HG03565 (cell line): ENCODE data around the gene MMP24.

Experiments
- ATAC-seq: cut with Tn5 transposase; IDR thresholded peaks from one replicate; pipeline ENCODE4 v1.9.1; 2021; ENCODE audit warnings: mild to moderate bottlenecking, moderate library complexity; ENCODE audit not compliant: unreplicated experiment

The MMP24 gene

DNA sequence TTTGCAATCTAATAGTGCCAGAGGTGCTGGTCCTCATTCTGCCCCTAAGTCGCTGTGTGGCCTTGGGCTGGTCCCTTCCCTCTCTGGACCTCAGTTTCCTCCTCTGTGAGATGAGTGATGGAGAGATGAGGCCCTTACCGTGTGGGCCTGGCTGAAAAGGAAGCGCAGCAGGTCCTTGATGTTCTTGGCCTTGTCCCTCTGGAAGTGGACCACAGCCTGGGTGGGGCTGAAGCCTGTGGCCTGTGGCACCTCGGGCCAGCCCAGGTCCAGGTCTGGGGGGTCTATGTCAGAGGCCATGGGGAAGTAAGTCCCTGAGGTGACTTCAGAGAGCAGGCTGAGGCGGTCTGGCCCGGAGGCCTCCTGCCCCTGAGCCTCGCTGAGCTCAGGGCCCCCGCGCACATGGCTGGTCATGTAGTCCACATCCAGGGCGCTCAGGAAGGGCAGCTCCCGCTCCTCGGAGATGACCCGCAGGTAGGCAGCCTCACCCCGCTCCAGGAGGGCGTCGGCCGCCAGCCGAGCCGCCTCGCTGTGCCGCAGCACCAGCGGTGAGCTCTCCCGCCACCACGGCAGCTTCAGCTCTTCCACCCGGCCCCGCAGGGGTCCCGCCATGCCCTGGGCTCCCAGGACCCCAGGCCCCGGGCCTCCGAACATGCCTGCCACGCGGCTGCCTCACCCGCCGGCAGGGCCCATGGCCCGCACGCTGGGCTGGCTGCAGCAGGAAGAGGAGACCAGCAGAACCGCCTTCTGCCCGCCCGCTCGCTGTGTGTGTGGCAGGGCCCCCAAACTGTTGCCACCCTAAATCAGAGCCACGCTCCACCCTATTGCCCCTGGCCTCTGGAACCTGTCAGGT is 65.4 kb downstream of the MMP24 start, which contains the start of gene FAM83C:
FAM83C (minus strand) TSS at position 772 of the 850 bp plus-strand sequence; CDS start at position 651, 121 bp downstream.
- no peak for ATAC-seq

DNA sequence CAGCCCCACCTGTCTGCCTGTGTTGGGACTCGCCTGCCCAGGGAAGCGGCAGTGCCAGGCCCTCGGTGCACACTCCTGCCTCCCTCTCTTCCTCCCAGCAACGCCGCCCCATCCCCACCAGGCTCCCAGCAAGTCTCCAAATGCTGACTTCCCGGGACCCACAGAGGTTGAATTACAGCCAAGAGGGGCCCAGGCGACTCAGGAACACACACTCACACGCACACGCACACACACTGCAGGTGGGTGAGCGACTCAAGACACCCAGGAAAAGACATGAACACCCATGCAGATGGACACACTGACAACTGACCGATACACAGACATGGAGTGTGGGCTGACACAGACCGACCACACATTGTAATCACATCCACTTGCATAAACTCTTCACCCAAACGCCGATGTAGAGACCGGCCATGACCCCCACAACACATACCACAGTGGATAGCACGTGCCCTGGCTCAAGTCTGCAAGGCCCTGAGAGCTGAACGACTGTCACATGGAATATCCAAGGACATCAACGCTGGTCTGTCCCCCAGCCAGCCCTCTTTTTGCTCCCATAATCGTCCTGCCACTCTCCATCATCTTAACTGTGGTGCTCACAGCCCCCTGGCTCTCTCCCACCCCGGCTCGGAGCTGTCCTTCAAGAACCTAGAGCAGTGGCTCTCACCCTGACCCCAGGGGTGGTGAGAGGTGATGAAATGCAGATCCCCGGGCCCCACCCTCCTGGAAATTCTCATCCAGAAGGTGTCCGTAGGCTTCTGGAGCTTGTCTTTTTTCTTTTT is 66.2 kb downstream of the MMP24 start:
- no peak for ATAC-seq

DNA sequence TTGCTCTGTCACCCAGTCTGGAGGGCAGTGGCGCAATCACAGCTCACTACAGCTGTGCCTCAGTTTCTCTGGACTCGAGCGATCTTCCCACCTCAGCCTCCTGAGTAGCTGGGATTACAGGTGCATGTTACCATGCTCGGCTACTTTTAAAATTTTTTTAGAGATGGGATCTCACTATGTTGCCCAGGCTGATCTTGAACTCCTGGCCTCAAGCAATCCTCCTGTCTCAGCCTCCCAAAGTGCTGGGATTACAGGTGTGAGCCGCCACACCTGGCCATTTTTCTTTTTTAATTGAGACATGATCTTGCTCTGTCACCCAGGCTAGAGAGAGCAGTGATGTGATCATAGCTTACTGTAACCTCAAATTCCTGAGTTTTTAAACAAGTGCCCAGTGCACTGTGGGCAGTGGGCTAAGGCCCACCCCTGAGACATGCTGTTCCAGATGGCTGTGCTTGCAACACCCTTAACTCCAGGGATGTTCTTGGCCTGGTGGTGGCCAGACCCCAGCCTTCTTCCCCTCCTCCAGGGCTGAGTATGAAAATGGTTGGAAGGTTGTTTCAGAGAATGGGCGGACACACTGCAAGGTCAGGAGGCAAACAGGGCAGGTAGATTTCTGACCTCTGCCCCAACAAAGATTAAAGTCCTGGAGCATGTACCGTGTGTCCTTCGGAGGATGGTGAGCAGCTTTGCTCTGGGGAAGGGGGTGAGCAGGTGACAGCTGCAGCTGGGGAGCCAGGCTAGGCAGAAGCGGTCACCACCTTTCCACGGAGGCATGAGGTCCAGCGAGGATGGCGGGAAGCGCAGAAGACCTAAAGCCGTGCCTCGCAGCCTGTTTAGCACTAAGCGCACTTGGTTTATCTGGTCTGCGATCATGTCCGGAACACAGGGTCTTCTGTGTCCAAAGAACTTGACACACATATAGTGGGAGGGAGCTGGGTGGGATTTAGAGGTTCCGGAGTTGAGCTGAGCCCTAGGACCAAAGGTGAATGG is 67.1 kb downstream of the MMP24 start:
- no peak for ATAC-seq

DNA sequence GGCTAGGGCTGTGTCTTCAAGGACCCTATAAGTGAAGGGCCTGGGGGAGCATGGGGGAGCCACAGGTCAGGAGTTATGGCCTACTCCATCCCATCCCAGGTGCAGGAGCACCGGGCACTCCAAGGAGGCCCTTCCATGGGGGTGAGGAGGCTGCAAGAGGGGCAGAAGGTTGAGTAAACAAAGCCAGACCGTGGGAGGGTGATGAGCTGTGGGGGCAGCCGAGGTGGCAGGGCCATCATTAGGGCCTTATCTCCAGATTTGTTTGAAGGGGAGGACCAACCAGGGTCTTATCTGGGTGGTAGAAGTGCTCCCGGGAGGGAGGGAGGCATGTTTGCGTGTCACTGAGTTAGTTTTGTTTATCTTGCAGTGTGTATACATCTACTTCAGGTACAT is 67.8 kb downstream of the MMP24 start:
- no peak for ATAC-seq

DNA sequence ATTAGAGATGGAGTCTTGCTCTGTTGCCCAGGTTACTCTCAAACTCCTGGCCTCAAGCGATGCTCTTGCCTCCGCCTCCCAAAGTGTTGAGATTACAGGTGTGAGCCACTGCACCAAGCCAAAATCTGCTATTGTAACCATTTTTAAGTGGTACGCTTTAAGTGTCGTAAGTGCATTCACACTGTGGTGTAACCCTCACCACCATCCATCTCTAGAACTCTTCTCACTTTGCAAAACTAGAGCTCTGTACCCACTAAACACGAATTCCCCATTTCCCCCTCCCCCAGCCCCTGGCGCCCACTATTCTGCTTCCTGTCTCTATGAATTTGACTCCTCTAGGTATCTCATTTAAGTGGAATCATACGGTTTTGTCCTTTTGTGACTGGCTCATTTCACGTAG is 68.6 kb downstream of the MMP24 start:
- ATAC-seq = no peak

DNA sequence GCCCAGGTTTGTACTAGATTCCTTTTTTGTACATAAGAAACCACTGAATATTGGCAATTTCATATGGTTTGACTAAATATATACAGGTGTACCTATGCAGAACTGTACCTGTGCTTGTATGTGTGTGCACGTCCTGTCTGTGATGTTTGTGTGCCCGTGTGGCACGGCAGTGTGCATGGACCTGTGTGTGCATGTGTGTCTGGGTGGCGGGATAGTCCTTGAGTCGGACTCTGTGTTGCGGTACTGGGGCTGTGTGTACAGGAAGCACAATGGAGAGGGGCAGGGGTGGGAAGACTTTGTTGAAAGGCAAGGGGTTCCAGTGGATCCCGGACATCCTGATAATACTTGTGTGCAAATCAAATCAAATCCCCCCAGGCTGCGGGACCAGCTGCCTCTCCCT is 69.2 kb downstream of the MMP24 start:
- ATAC-seq = no peak

DNA sequence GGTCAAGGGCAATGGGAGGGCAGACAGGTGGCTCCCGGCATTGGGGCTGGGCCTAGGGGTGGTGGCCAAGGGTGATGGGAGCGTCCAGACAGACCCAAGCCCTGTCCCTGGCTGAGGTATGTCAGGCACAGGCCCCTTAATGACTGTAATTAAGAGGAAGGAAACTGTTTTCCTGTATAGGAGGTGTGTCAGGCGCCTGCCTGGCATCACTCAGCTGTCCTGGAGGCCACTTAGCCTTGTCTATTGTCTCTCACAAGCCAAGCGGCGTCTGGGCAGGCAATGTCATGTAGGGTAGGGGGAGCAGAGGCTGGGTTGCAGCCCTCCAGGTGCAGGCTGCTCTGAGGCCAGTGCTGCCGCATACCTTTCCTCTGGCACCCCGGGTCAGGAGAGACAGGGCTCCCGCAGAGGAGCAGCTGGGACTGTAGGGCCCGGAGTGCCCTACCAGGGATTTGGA is 69.6 kb downstream of the MMP24 start:
- ATAC-seq = no peak

DNA sequence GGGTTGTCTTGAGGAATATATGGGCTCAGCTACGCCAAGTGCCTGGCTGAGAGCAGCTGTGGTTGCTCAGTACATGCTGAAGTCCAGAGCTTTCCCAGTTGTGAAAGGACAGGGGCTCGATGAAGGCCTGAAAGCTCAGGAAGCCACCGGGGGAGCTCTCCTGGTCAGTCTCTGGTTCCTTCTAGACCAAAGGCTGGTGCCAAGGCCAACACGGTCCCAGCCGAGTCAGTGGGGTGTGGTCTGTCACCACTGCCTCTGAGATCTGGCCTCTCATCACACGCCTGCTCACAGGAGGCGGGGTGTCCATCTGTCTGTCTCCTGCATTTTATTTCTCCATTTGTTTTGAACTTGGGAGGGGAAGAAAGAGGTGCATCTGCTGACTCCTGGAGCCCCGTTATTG is 70.7 kb downstream of the MMP24 start:
- ATAC-seq = no peak

DNA sequence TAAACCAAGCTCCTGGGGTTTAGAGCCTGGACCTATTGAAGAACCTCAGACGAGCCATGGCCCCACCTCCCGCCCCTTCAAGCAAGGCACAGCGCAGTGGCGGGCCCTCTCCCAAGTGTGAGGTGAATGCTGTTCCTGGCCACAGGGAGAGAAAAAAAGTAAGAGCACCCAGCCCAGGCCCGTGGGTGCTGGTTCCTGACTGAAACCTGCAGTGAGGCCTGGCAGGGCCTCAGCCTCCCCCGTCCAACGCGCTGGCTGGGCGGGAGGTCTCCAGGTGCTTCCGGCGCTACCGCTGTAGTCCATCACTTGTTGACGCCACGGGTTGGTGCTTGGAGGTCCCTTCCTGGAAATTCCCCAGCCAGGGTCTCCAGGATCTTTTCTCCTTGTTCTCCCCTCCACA is 71.2 kb downstream of the MMP24 start:
- no peak for ATAC-seq

DNA sequence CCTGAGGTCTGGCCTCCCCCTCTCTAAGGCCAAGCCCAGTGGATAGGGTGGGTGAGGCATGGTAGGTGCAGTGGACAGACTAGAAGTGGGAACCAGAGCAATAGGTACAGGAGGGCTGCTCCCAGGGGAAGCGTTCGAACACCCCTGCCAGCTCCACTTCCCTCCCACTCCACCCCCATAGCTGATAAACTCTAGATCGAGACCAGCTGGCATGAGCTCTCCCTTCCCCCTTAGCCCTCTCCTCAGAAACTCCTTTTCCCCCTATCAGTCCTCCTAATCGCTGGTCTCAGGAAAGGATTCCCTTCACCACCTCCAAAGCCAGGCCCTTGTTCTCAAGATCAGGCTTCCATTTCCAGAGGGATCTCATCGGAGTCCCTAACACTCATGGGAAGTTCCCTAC is 71.8 kb downstream of the MMP24 start:
- ATAC-seq = no peak

DNA sequence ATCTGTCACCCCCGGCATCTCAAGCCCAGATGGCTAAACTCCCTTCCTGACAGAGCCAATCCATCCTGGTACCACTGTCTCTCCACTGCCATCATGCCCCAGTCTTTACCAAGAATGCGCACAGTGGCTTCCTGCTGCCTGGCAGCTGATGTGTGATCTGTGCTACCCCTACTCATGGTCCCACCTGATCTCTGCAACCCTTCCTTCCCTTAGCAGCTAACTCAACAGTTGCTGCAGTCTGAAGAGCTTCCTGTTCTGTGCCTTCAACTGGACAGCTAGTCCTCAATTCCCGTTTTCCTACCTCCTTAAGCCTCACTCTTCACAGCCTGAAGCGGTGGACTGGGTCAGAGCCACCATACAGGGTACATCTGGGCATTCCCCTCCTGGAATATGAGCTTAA is 73.3 kb downstream of the MMP24 start:
- ATAC-seq = no peak

DNA sequence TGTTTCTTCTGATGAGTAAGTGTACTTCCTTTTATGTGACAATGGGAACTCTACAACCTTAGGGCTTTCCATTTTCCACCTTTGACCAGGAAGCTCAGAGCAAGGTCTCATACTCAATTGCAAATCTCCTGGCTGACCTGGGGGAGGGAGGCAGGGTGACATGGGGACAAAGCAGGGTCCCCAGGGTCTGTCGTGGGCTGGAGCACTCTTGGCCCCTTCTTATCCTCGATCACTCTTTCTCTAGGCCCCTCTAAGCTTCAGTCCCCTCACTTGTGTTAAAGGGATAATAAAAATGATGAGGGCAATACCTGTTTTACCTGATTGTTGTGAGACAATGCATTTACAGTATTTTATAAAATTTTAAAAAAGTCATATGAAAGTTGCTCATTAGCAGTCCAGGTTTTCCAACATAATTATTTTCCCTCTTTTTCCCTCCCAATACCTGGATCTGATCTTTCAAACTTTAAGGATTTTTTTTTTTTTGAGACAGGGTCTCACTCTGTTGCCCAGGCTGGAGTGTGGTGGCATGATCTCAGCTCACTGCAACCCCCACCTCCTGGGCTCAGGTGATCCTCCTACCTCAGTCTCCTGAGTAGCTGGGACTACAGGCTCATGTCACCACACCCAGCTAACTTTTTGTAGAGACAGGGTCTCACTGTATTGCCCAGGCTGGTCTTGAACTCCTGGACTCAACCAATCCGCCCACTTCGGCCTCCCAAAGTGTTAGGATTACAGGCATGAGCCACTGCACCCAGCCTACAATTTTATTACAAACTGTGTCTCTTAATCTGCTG is 74.2 kb downstream of the MMP24 start:
- no peak for ATAC-seq

DNA sequence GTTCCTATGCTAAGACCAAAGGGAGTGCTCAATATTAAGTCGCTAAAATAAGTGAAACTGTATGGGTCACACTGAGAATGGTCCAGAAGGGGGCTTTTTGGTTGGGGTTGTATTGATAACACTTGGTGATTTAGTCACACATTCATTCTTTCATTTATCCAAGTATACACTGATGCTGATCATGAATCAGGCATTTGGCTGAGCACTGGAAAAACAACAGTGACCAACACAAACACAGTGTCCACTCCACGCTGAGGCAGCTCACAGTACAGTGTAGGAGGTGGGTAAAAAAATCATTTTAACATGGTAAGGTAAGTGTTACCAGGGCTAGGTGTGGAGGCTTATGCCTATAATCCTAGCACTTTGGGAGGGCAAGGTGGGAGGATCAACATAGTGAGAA is 74.9 kb downstream of the MMP24 start:
- ATAC-seq = no peak

DNA sequence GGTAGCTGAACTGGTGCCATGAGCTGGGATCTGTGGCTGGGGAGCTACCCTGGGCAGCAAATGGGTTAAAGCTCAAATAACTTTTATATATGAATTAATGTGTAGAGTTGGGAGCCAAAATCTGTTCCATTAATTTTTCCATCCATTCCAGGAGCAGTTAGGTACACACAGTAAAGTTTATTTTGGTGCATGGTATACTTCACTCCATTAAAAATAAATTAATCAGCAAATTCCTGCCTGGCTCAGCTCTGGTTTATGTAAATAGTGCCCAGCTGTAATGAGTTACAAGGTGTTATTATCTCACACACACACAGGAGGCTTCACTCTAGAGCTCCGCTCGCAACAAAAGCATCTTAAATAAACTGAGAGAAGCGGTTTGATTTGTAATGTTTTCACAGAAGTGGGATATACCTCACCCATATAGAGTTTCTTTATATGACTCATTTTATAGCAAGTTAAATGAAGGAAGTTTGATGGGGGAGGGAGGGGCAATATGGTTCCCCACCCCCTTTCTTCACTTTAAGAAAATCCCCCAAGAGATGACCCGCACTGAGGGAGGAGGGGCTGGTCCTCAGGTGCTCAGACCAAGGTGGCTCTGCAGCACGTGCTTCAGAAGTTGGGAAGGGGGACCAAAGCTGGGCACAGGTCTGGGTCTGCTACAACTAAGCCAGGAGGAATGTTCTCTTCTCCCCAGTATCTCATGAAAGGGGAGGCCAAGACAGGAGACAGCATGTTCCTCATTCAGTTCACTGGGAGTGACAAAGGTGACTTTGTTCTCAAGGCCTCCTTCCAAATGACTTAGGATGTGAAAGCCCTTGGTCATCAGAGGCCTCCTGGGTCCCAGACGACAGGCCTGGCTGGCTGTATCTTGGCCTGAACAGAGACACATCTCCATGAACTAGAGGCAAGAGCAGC is 76.2 kb downstream of the MMP24 start:
- ATAC-seq = no peak

DNA sequence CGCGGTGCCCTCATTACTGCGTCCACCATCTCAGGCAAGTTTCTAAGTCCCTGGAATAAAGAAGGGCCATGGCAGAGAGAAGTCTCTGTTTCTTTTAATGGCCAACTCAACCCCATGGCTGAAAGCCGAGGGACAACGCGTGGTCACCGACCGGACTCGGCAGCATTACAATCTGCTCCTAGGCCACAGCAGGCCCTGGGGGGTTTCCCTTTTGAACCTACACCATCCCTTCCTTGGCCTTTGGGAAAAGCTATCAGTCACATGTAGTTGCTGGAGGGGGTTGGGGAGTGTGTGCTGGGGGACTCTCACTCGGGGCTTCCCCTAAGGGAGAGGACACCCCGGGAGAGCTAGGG is 76.9 kb downstream of the MMP24 start:
- no peak for ATAC-seq

DNA sequence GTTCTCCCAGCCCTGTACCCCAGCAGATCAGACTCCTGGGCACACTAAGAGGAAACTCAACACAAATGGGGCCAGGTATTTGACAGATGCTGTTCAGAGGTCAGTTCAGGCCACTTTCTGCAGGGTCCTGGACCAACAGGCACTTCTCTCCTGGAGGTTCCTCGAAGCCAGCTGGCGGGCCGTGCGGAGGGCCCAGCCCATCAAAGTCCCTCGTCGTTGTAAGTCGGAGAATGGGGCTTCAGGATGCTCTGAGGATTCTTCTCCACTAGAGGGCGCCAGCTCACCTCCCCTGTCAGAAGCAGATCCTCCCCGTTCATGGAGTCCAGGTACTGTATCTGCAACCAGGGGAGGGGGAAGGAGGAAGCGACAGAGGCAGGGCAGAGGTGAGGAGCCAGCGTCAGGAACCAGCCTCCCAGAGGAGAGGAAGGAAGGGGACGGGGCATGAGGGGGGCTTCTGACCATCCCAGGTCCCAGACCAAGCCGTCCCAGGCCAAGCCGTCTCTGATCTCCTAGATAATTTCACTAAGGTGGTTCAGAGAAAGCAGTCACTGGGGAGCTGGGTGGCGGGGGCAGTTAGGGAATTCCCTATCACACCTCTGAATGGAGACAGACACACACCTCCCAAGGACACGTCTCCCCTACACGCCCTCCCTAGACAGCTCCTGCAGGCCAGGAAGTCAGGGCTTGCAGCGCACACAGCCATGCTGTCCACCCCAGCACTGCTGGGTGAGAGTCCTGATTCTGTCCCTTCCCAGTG is 77.4 kb downstream of the MMP24 start:
- no peak for ATAC-seq

DNA sequence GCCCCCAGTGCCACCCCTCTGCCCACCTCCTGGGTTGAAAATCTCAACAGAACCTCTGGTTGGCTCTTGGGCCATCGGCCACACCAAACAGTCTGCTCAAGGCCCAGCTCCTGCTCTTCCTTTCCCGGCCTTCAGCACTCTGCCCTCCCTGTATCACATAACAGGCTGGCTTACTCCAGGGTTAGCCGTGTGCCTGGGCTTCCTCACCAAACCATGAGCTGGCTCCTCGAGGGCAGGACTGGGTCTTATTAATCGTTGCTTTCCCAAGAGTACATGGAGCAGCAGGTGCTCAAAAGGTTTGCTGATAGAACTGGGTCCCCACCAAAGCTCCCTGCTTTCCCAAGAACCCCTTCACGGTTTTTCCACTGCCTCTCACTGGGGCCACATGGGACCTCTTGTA is 78.5 kb downstream of the MMP24 start:
- ATAC-seq = no peak
